C4-2B (cell line): ENCODE results near the gene SERTAD4.

ENCODE experiments used
- ZFX ChIP-seq: fragments of 450-650 bp; IDR thresholded peaks from 2 replicates; pipeline ENCODE4 v1.6.1; 2017
- TF ChIP-seq, protein P1 (sequence below): fragments of 450-650 bp; conservative IDR thresholded peaks from 2 replicates; pipeline ENCODE4 v1.5.1; 2017; ENCODE audit warnings: mild to moderate bottlenecking

DNA sequence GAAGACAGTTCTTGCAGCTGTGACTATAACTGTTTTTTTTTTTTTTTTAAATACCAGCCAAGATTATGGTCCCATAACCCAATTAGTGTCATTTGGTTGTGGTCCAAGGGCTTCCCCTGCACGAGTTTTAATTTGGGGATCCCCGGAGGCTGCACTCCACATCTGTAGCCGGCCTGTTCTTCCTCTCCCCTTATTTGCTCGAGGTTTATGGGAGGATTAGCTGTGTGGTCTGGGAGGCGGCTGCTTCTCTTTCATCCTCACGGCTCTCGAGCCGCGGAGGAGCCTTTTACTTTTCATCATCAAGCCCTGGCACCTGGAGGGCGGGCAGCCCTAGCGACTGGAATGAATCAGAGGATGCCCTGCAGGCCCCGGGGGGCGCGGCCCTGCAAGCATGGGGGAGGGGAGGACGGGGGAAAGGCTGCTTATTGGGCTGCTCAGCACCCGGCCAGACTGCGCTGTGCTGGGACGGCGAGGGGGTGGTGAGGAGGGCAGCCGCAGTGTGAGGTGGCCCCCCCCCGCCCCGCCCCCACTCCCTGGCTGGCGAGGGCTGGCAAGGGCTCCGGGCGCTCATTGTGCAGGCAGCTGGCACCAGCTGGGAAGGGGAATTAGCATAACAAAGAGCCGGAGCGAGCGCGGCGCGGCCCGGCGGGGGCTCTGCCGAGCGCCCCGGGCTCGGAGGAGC, 18.5 kb downstream of the SERTAD4 start:
- TF ChIP-seq, protein P1, sequence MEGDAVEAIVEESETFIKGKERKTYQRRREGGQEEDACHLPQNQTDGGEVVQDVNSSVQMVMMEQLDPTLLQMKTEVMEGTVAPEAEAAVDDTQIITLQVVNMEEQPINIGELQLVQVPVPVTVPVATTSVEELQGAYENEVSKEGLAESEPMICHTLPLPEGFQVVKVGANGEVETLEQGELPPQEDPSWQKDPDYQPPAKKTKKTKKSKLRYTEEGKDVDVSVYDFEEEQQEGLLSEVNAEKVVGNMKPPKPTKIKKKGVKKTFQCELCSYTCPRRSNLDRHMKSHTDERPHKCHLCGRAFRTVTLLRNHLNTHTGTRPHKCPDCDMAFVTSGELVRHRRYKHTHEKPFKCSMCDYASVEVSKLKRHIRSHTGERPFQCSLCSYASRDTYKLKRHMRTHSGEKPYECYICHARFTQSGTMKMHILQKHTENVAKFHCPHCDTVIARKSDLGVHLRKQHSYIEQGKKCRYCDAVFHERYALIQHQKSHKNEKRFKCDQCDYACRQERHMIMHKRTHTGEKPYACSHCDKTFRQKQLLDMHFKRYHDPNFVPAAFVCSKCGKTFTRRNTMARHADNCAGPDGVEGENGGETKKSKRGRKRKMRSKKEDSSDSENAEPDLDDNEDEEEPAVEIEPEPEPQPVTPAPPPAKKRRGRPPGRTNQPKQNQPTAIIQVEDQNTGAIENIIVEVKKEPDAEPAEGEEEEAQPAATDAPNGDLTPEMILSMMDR: no peak
- TF ChIP-seq ZFX: no peak
